Uterus (tissue), 4 donors: ENCODE measurements around the gene SLC35F3. TPM values are rescaled to one million over a fixed set of nuclear protein-coding genes. Genes with fewer than 3 reads are reported as not detected.

ENCODE experiments used
- DNase-seq, 2 donors: peaks; one replicate each; pipeline ENCODE4 v3.0.0-alpha.2; 2019 to 2020
- H3K27ac ChIP-seq, 2 donors: fragments of 200-600 bp; sonication (generic); 1 replicate in 1 of 2; 2 replicates in 1 of 2; pipeline ENCODE4 v1.5.1; 2016 to 2018
- H3K27me3 ChIP-seq, 2 donors: fragments of 200-600 bp; sonication (generic); one replicate each; pipeline ENCODE4 v1.5.1; 2018 to 2019; ENCODE audit warnings: control low read depth in 1 of 2
- H3K36me3 ChIP-seq, 2 donors: fragments of 200-600 bp; sonication (generic); one replicate each; pipeline ENCODE4 v1.5.1; 2019; ENCODE audit warnings: control low read depth in 1 of 2
- H3K4me1 ChIP-seq, 2 donors: fragments of 200-600 bp; sonication (generic); one replicate each; pipeline ENCODE4 v1.5.1; 2018 to 2019; ENCODE audit warnings: control low read depth in 1 of 2
- H3K4me3 ChIP-seq, 2 donors: fragments of 200-600 bp; sonication (generic); 1 replicate in 1 of 2; 2 replicates in 1 of 2; pipeline ENCODE4 v1.5.1; 2018 to 2019; ENCODE audit warnings: mild to moderate bottlenecking in 1 of 2
- H3K9me3 ChIP-seq, 2 donors: fragments of 200-600 bp; sonication (generic); one replicate each; pipeline ENCODE4 v1.5.1; 2019; ENCODE audit warnings: control low read depth in 1 of 2
- CTCF ChIP-seq, 4 experiments: fragments of 200-600 bp in 2 of 4; fragments of 450-650 bp in 2 of 4; sonication (generic) in 2 of 4; IDR thresholded peaks; one replicate each; pipeline ENCODE4 v1.5.1; 2016 to 2019; ENCODE audit warnings: antibody characterized with exemption in 4 of 4, mild to moderate bottlenecking in 2 of 4, moderate library complexity in 1 of 4
- POLR2A ChIP-seq, 2 donors: fragments of 450-650 bp; IDR thresholded peaks; one replicate each; pipeline ENCODE4 v1.6.1; 2016; ENCODE audit warnings: antibody characterized with exemption in 2 of 2, mild to moderate bottlenecking in 1 of 2, moderate library complexity in 1 of 2
- intact Hi-C: fragments of 100-400 bp; cut with DNase I; formaldehyde crosslinking; loops from one replicate; pipeline ENCODE4 v1.15.1; 2023; ENCODE audit warnings: low total_unique reads
- total RNA-seq, 4 donors: library from RNA; depleted of rRNA in 3 of 4; stranded (reverse); fragments of >200 nt in 3 of 4; gene quantifications; one replicate each; pipeline versions ENCODE4 v1.1.0 to v1.2.4, GENCODE V29; 2014 to 2023
- donor health status: DM: yes; HTN: yes; CAD: no.

The SLC35F3 gene
- total RNA-seq, 4 donors from 2014 or later: 0.24 to 0.62 (median 0.26) TPM; not detected in 1

GRCh38 chr1:234238060-234238459 is 333.6 kb downstream of the SLC35F3 start:
- H3K4me3 ChIP-seq: no peak overlapping the region
- intact Hi-C loops: no loop called here
- no peaks in the 10 kb centered on the region for H3K27me3 ChIP-seq
- no peaks in the 10 kb centered on the region for H3K4me1 ChIP-seq
- no peak overlapping the region for H3K27ac ChIP-seq
- no peaks in the 10 kb centered on the region for H3K36me3 ChIP-seq
- TF ChIP-seq CTCF (IDR thresholded peaks at IDR 0.05) (no peak), POLR2A (IDR thresholded peaks at IDR 0.05) (no peak)
- no peaks in the 10 kb centered on the region for H3K9me3 ChIP-seq
- DNase-seq: no peak

GRCh38 chr1:234239515-234239914 is 335.0 kb downstream of the SLC35F3 start:
- no peaks in the 10 kb centered on the region for H3K9me3 ChIP-seq
- TF ChIP-seq POLR2A (IDR thresholded peaks at IDR 0.05): no peak
- TF ChIP-seq CTCF (IDR thresholded peaks at IDR 0.05): no peak
- no peak for DNase-seq
- intact Hi-C loops: no loop called here
- H3K4me1 ChIP-seq: no peaks in the 10 kb centered on the region
- H3K4me3 ChIP-seq: no peak overlapping the region
- no peaks in the 10 kb centered on the region for H3K27me3 ChIP-seq
- no peak overlapping the region for H3K27ac ChIP-seq
- no peaks in the 10 kb centered on the region for H3K36me3 ChIP-seq

- no peak for DNase-seq
- Histone ChIP-seq H3K4me1 (no peaks in the 10 kb centered on the region), H3K9me3 (no peaks in the 10 kb centered on the region), H3K36me3 (no peaks in the 10 kb centered on the region), H3K27me3 (no peaks in the 10 kb centered on the region), H3K4me3 (no peak overlapping the region), H3K27ac (no peak overlapping the region)
- TF ChIP-seq CTCF (IDR thresholded peaks at IDR 0.05) (no peak), POLR2A (IDR thresholded peaks at IDR 0.05) (no peak)
- intact Hi-C loops: no loop called here
These were observed 335.5 kb downstream of the SLC35F3 start for GRCh38 chr1:234239936-234240335.

GRCh38 chr1:234240680-234241079 is 336.2 kb downstream of the SLC35F3 start:
- Histone ChIP-seq H3K36me3 (no peaks in the 10 kb centered on the region), H3K4me3 (no peak overlapping the region), H3K4me1 (no peaks in the 10 kb centered on the region), H3K27ac (no peak overlapping the region), H3K9me3 (no peaks in the 10 kb centered on the region), H3K27me3 (no peaks in the 10 kb centered on the region)
- no peak for DNase-seq
- intact Hi-C loops: no loop called here
- TF ChIP-seq POLR2A (IDR thresholded peaks at IDR 0.05): no peak
- TF ChIP-seq CTCF (IDR thresholded peaks at IDR 0.05): no peak

- intact Hi-C loops: no loop called here
- DNase-seq: no peak
- no peak overlapping the region for H3K27ac ChIP-seq
These were observed 337.5 kb downstream of the SLC35F3 start for GRCh38 chr1:234241941-234242490.

More at GRCh38 chr1:234241941-234242490, 337.5 kb downstream of the SLC35F3 start:
- no peaks in the 10 kb centered on the region for H3K36me3 ChIP-seq
- H3K4me1 ChIP-seq: no peaks in the 10 kb centered on the region
- H3K9me3 ChIP-seq: no peaks in the 10 kb centered on the region
- H3K4me3 ChIP-seq: no peak overlapping the region
- no peaks in the 10 kb centered on the region for H3K27me3 ChIP-seq
- TF ChIP-seq POLR2A (IDR thresholded peaks at IDR 0.05): no peak
- no peak for TF ChIP-seq CTCF (IDR thresholded peaks at IDR 0.05)
